GM18873 (cell line): ENCODE results near the gene GULP1.
"Not testable (repeated sequence)": the region's sequence is repeated elsewhere in the genome, so short reads cannot be mapped to it uniquely, and the experiment has no call there.

Experiments used
- ATAC-seq: cut with Tn5 transposase; IDR thresholded peaks from one replicate; pipeline ENCODE4 v1.9.1; 2021; ENCODE audit warnings: mild to moderate bottlenecking, moderate library complexity, moderate number of reproducible peaks; ENCODE audit not compliant: unreplicated experiment, low FRiP score

GULP1 gene

GRCh38 chr2:188459061-188459460, 167.4 kb downstream of the GULP1 start:
- no peak for ATAC-seq

GRCh38 chr2:188466078-188466477, 174.4 kb downstream of the GULP1 start:
- ATAC-seq: not testable (repeated sequence)

- no peak for ATAC-seq
Observed at GRCh38 chr2:188466761-188467160, 175.1 kb downstream of the GULP1 start.

- no peak for ATAC-seq
Observed at GRCh38 chr2:188471166-188471565, 179.5 kb downstream of the GULP1 start.

- no peak for ATAC-seq
Observed at GRCh38 chr2:188473306-188473705, 181.6 kb downstream of the GULP1 start.

GRCh38 chr2:188474316-188474715, 182.6 kb downstream of the GULP1 start:
- ATAC-seq: no peak

- no peak for ATAC-seq
Observed at GRCh38 chr2:188475945-188476344, 184.3 kb downstream of the GULP1 start.

- no peak for ATAC-seq
Observed at GRCh38 chr2:188477564-188478103, 186.0 kb downstream of the GULP1 start.

- peak; percentile 94 for ATAC-seq
Observed at GRCh38 chr2:188478724-188479123, 187.1 kb downstream of the GULP1 start.

- no peak for ATAC-seq
Observed at GRCh38 chr2:188481474-188481873, 189.8 kb downstream of the GULP1 start.

GRCh38 chr2:188485496-188485895, 193.8 kb downstream of the GULP1 start:
- ATAC-seq: no peak

- no peak for ATAC-seq
Observed at GRCh38 chr2:188492751-188493150, 201.1 kb downstream of the GULP1 start.

- ATAC-seq: no peak
Observed at GRCh38 chr2:188494906-188495305, 203.2 kb downstream of the GULP1 start.

- no peak for ATAC-seq
Observed at GRCh38 chr2:188495969-188496431, 204.3 kb downstream of the GULP1 start.

GRCh38 chr2:188497726-188498125, 206.1 kb downstream of the GULP1 start:
- no peak for ATAC-seq

- ATAC-seq: no peak
Observed at GRCh38 chr2:188503975-188504374, 212.3 kb downstream of the GULP1 start.

GRCh38 chr2:188506843-188507242, 215.2 kb downstream of the GULP1 start:
- no peak for ATAC-seq

- no peak for ATAC-seq
Observed at GRCh38 chr2:188511346-188511745, 219.7 kb downstream of the GULP1 start.

GRCh38 chr2:188512456-188512855, 220.8 kb downstream of the GULP1 start:
- no peak for ATAC-seq

- no peak for ATAC-seq
Observed at GRCh38 chr2:188515918-188516317, 224.2 kb downstream of the GULP1 start.

GRCh38 chr2:188517549-188518215, 226.0 kb downstream of the GULP1 start:
- no peak for ATAC-seq

GRCh38 chr2:188518381-188518780, 226.7 kb downstream of the GULP1 start:
- ATAC-seq: no peak
